C4-2B (cell line): ENCODE data around the gene PLA2G2D.

Source experiments
- H3K27ac ChIP-seq: fragments of 450-650 bp; 2 replicates; pipeline ENCODE4 v1.5.1; 2017
- ZFX ChIP-seq: fragments of 450-650 bp; IDR thresholded peaks from 2 replicates; pipeline ENCODE4 v1.6.1; 2017
- TF ChIP-seq, protein P1 (sequence below): fragments of 450-650 bp; conservative IDR thresholded peaks from 2 replicates; pipeline ENCODE4 v1.5.1; 2017; ENCODE audit warnings: mild to moderate bottlenecking

PLA2G2D gene

DNA sequence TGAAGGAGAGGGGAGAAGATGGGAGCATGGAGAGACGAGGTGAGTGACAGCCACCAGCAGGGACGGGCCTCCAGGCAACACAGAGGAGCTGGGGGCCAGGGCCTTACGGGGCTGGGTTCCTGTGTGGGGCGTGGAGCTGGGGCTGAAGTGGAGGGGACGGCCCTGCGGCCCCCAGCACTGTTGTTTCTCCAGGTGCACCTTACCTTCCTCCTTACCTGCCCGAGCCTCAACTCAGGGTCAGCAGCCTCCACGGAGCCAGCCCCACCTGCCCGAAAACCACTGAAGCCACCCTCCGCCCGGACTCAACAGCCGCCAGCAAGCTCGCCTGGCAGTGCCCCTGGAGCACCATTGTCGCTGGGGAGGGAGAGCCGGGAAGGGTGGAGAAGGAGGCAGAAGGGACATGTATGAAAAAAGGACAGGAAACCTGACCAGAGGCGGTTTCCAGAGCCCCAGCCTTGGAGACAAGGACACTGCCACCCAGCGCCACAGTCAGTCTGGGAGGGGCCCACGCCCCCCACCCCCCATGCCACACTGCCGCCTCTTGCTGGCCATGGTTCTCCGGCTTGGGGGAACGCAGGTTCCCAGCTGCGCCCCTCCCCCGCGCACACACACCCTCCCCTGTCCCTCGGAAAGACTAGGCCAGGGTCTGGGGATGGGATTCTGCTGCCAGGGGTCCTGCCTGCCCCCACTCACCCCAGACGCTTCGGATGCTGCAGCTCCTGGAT, 30.4 kb upstream of the PLA2G2D start:
- TF ChIP-seq ZFX: no peak
- TF ChIP-seq, protein P1, sequence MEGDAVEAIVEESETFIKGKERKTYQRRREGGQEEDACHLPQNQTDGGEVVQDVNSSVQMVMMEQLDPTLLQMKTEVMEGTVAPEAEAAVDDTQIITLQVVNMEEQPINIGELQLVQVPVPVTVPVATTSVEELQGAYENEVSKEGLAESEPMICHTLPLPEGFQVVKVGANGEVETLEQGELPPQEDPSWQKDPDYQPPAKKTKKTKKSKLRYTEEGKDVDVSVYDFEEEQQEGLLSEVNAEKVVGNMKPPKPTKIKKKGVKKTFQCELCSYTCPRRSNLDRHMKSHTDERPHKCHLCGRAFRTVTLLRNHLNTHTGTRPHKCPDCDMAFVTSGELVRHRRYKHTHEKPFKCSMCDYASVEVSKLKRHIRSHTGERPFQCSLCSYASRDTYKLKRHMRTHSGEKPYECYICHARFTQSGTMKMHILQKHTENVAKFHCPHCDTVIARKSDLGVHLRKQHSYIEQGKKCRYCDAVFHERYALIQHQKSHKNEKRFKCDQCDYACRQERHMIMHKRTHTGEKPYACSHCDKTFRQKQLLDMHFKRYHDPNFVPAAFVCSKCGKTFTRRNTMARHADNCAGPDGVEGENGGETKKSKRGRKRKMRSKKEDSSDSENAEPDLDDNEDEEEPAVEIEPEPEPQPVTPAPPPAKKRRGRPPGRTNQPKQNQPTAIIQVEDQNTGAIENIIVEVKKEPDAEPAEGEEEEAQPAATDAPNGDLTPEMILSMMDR: no peak
- no peak overlapping the region for H3K27ac ChIP-seq

DNA sequence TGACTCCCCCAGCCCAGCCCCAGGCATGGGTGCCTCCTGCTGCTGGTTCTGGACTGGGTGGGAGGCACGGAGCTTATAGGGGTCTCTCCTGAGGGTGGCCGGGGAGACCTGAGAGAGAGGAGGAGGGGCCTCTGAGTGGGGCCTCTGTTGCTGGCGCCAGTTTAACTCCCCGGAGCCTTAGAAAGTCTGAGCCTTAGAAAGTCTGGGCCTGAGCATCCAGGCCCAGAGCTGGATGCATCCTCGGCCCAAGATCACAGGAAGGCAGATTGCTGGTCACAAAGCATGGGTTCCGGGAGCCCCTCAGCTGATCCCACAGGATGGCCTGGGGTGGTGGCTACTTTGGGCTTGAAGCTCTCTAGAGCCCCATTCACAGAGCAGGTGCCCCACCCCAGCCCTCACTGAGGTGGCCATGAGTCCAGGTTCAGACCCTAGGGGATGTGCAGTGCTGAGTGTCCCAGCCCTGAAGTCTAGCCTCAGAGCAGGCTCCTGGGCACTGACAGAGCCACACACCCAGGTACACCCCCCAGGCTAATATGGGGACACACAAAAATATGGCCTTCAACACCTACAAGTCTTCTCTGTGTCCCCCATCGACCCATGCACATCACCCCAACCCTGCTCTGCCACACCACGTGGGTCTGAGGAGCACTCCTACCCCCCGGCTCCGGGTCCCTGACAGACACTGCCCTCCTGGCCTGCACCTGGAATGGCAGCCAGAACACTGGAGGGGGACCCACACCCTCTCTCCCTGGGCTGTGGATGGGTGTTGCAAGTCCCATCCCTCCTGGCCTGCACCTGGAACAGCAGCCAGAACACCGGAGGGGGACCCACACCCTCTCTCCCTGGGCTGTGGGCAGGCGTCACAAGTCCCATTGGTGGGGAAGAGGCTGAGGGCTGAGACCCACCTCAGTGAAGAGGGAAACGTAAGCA, 29.5 kb upstream of the PLA2G2D start:
- H3K27ac ChIP-seq: no peak overlapping the region
- TF ChIP-seq ZFX: no peak
- TF ChIP-seq, protein P1: no peak

DNA sequence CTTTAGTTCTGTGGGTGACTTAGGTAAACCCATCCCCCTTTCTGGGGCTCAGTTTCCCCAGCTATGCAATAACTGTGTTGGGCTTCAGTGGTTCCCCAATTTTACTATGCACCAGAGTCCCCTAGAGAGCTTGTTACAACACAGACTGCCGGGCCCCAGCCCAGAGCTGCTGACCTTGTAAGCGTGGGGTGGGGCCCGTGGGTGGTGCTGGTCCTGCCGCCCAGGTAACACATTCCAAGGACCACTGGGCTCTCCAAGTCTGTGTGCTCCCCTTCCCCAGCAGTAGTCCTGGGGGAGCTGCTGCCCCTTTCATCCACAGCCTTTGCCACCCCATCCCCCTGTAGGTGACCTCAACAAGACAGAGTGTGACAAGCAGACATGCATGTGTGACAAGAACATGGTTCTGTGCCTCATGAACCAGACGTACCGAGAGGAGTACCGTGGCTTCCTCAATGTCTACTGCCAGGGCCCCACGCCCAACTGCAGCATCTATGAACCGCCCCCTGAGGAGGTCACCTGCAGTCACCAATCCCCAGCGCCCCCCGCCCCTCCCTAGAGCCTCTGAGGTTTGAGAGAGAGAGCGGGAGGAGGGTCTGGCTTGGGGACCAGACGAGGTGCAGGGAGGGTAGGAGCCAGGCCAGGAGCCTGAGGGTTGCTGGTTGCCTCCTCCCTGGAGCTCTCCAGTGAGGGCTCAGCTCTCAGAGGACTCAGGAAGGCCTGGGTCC, 28.7 kb upstream of the PLA2G2D start:
- H3K27ac ChIP-seq: no peak overlapping the region
- TF ChIP-seq, protein P1: no peak
- TF ChIP-seq ZFX: no peak

DNA sequence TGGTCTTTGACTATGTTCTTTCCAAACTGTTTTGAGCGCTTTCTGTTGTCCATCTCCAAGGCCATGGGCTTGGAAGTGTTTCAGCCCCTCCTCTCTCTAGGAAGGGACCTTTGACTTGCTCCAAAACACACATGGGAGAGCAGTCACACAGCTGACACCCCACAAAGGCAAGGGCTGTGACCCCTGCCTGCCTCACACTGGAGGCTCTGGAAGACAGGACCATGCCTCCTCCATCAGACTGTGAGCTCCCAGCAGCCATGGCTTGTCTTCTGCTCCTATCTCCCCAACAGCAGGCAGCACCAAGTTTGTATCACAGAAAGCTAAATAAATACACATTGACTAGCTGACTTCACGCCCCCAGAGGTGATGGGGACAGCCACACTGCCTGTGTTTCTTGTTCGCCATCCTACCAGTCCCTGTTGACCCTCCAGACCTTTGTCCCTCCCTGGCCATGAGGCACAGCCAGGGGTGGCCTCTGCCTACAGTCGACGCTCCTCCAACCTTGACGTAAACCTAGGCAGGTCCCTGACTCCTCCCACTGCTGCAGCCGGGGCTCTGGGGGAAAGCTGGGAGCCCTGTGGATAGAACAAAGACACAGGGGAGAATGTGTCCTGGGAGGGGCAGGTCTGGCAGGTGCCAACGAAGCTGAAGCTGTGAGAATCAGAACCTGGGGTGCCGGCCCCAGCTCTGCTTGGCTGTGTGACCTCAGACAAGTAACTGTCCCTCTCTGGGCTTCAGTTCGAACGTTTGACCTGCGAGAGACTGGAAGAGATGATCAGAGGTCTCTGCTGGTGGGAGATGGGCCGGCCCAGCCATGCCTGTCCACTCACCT, 24.6 kb upstream of the PLA2G2D start:
- TF ChIP-seq, protein P1: no peak
- TF ChIP-seq ZFX: no peak
- no peak overlapping the region for H3K27ac ChIP-seq

DNA sequence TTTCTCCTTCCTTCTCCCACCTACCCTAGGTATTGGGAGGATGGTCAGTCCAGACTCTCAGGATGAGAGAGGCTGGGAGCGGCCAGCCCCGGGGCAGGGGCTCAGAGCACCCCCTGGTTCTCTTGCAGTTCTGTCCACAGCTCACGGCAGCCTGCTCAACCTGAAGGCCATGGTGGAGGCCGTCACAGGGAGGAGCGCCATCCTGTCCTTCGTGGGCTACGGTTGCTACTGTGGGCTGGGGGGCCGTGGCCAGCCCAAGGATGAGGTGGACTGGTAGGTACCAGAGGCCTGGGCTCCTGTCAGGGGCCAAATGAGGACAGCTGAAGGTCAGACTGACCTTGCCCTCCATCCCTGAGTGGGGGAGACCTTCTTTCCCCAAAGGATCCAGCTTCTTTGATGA, 24.0 kb upstream of the PLA2G2D start:
- H3K27ac ChIP-seq: no peak overlapping the region
- TF ChIP-seq, protein P1: no peak
- no peak for TF ChIP-seq ZFX

DNA sequence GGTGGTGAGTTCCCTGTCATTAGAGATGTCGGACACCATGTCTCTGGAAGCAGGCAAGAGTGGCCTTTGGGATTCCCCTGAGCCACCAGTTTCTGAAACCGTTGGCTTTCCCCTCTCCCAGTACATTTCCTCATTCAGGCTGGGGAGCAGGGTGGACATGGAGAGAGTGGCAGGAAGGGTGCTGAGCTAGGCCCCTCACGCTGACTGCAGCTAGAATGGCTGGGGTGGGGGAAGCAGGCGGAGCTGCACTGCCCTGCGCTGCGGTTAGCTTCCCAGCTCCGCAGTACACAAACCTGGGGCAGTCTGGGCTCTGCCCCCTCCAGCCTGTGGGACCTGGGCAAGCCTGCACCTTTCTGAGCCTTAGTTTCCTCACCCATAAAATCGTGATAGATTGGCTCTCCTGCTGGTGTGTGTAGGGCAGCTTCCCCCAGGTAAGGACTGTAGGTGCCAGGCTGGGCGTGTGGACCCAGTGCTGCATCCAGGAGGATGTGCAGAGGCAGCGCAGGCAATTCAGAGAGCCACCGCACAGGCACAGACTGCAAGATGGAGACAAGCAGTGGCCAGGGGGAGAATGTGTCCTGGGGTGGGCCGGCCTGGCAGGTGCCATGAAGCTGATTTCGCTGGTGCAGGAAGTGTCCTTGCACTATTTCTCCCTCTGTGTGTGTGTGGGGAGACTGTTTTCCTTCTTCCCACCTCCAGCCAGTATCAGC, 22.8 kb upstream of the PLA2G2D start:
- no peak overlapping the region for H3K27ac ChIP-seq
- TF ChIP-seq, protein P1: no peak
- TF ChIP-seq ZFX: no peak
